HCT116 (cell line): ENCODE measurements around the gene CELF1. TPM values are rescaled to one million over a fixed set of nuclear protein-coding genes. Genes with fewer than 3 reads are reported as not detected.

ENCODE experiments used
- ATAC-seq: fragments of 200-7000 bp; cut with Tn5 transposase; 2 replicates; pipeline ENCODE4 v1.9.1; 2020; ENCODE audit warnings: mild to moderate bottlenecking, moderate library complexity
- BruUV-seq: library from RNA; stranded (reverse); fragments of 400-500 nt; replicated peaks from 2 replicates; lab custom pipeline; 2021; lab: Mats Ljungman, UMichigan
- CTCF ChIA-PET: fragments of 300-600 bp; sonication (Branson Sonifier 250); formaldehyde crosslinking; loops from one replicate; lab custom pipeline; 2021; ENCODE audit warnings: antibody characterized with exemption; lab: Charles Lee
- POLR2A ChIA-PET: fragments of 300-600, 350-600 bp; sonication (Branson Sonifier 250); formaldehyde crosslinking; loops from one replicate; lab custom pipeline; 2021; ENCODE audit warnings: antibody characterized with exemption; lab: Charles Lee
- RAD21 ChIA-PET, 2 experiments: fragments of 300-600 bp; sonication (Branson Sonifier 250); formaldehyde crosslinking; loops; one replicate each; lab custom pipeline; 2023; ENCODE audit warnings: low total read pairs in 2 of 2; ENCODE audit not compliant: uncharacterized antibody in 2 of 2, unreplicated experiment in 2 of 2, low non-redundant PET in 1 of 2; lab: Charles Lee
- DNase-seq: peaks from one replicate; pipeline ENCODE4 v3.0.0-alpha.2; 2010; ENCODE audit warnings: low read depth, low spot score
- H2AFZ ChIP-seq: fragments of 200-600 bp; shearing (Covaris generic), sonication (generic); 2 replicates; pipeline ENCODE4 v1.6.1; 2017; ENCODE audit warnings: low read depth, mixed run types, mixed read lengths, antibody characterized with exemption, low read length; ENCODE audit not compliant: poor library complexity, severe bottlenecking
- H3K27ac ChIP-seq: 2 replicates; pipeline ENCODE4 v1.5.1; 2012; ENCODE audit warnings: low read depth, low read length
- H3K27me3 ChIP-seq: fragments of 200-600 bp; sonication (generic); 2 replicates; pipeline ENCODE4 v1.6.1; 2016; ENCODE audit warnings: mixed run types, low read length, mixed read lengths; ENCODE audit not compliant: insufficient read depth
- H3K36me3 ChIP-seq, 2 experiments: fragments of 200-500 bp in 1 of 2; fragments of 200-600 bp in 1 of 2; sonication (Bioruptor generic) in 1 of 2; sonication (generic) in 1 of 2; 2 replicates each; pipeline versions ENCODE4 v1.5.1 to v1.6.1; 2014 to 2016; ENCODE audit warnings: low read length in 2 of 2, inconsistent platforms in 1 of 2, mixed read lengths in 1 of 2, mixed run types in 1 of 2; ENCODE audit not compliant: insufficient read depth in 2 of 2, control insufficient read depth in 1 of 2
- H3K4me1 ChIP-seq, 2 experiments: fragments of 200-600 bp in 1 of 2; sonication (generic) in 1 of 2; 2 replicates each; pipeline versions ENCODE4 v1.5.1 to v1.6.1; 2012 to 2017; ENCODE audit warnings: low read length in 2 of 2, inconsistent platforms in 1 of 2, mild to moderate bottlenecking in 1 of 2, mixed read lengths in 1 of 2, mixed run types in 1 of 2, moderate library complexity in 1 of 2; ENCODE audit not compliant: insufficient read depth in 2 of 2, control insufficient read depth in 1 of 2
- H3K4me2 ChIP-seq: fragments of 200-600 bp; sonication (generic); 2 replicates; pipeline ENCODE4 v1.6.1; 2017; ENCODE audit warnings: mixed run types, low read length, mixed read lengths
- H3K4me3 ChIP-seq, 2 experiments: fragments of 200-600 bp in 1 of 2; sonication (generic) in 1 of 2; replicated peaks in 1 of 2; 2 replicates each; pipeline ENCODE4 v1.5.1; 2011 to 2016; ENCODE audit warnings: low read length in 2 of 2, control low read depth in 1 of 2, low read depth in 1 of 2, mild to moderate bottlenecking in 1 of 2, mixed read lengths in 1 of 2, mixed run types in 1 of 2
- H3K79me2 ChIP-seq: fragments of 200-600 bp; sonication (generic); 2 replicates; pipeline ENCODE4 v1.6.1; 2017; ENCODE audit warnings: mild to moderate bottlenecking, mixed run types, low read length, moderate library complexity, mixed read lengths; ENCODE audit not compliant: insufficient read depth
- H3K9ac ChIP-seq: fragments of 200-600 bp; sonication (generic); 2 replicates; pipeline ENCODE4 v1.6.1; 2016; ENCODE audit warnings: low read length, mixed read lengths
- H3K9me2 ChIP-seq: fragments of 200-600 bp; sonication (generic), shearing (Covaris generic); 2 replicates; pipeline ENCODE4 v1.6.1; 2017; ENCODE audit warnings: mixed run types, mild to moderate bottlenecking, moderate library complexity; ENCODE audit not compliant: insufficient read depth
- H3K9me3 ChIP-seq, 2 experiments: fragments of 200-500 bp in 1 of 2; fragments of 200-600 bp in 1 of 2; sonication (Bioruptor generic) in 1 of 2; sonication (generic) in 1 of 2; 2 replicates each; pipeline ENCODE4 v1.6.1; 2014 to 2017; ENCODE audit warnings: low read length in 2 of 2, mixed read lengths in 2 of 2, inconsistent platforms in 1 of 2, low read depth in 1 of 2, mild to moderate bottlenecking in 1 of 2, mixed run types in 1 of 2, moderate library complexity in 1 of 2; ENCODE audit not compliant: control insufficient read depth in 1 of 2, insufficient read depth in 1 of 2
- H4K20me1 ChIP-seq: fragments of 200-600 bp; sonication (generic), shearing (Covaris generic); 2 replicates; pipeline ENCODE4 v1.6.1; 2017; ENCODE audit warnings: mixed run types, mild to moderate bottlenecking, moderate library complexity; ENCODE audit not compliant: insufficient read depth
- CEBPB ChIP-seq: IDR thresholded peaks from 2 replicates; pipeline ENCODE4 v1.6.1; 2012; ENCODE audit warnings: low read depth
- ELF1 ChIP-seq: IDR thresholded peaks from 2 replicates; pipeline ENCODE4 v1.6.1; 2012; ENCODE audit warnings: low read depth, borderline replicate concordance
- EZH2 ChIP-seq: fragments of 200-600 bp; sonication (generic); IDR thresholded peaks from 2 replicates; pipeline ENCODE4 v1.6.1; 2017; ENCODE audit warnings: antibody characterized with exemption, mixed run types
- EZH2phosphoT487 ChIP-seq: fragments of 200-600 bp; IDR thresholded peaks from 2 replicates; pipeline ENCODE4 v1.6.1; 2018; ENCODE audit warnings: antibody characterized with exemption, borderline replicate concordance
- RAD21 ChIP-seq: IDR thresholded peaks from 2 replicates; pipeline ENCODE4 v1.6.1; 2012; ENCODE audit warnings: low read depth, mild to moderate bottlenecking
- REST ChIP-seq: IDR thresholded peaks from 2 replicates; pipeline ENCODE4 v1.6.1; 2012; ENCODE audit warnings: low read depth
- SIN3A ChIP-seq: IDR thresholded peaks from 2 replicates; pipeline ENCODE4 v1.6.1; 2012; ENCODE audit warnings: low read depth
- SP1 ChIP-seq: IDR thresholded peaks from 2 replicates; pipeline ENCODE4 v1.6.1; 2012; ENCODE audit warnings: low read depth
- TCF7L2 ChIP-seq: IDR thresholded peaks from 2 replicates; pipeline ENCODE4 v1.7.0; 2011; ENCODE audit warnings: borderline replicate concordance, inconsistent platforms; ENCODE audit not compliant: insufficient read depth, insufficient read length; ENCODE audit errors: extremely low read depth
- YY1 ChIP-seq: IDR thresholded peaks from 2 replicates; pipeline ENCODE4 v1.6.1; 2011; ENCODE audit warnings: low read length, low read depth, moderate library complexity, mild to moderate bottlenecking; ENCODE audit not compliant: insufficient replicate concordance; ENCODE audit errors: extremely low read depth
- ZBTB33 ChIP-seq: IDR thresholded peaks from 2 replicates; pipeline ENCODE4 v1.6.1; 2011; ENCODE audit warnings: mild to moderate bottlenecking, low read length, moderate library complexity; ENCODE audit not compliant: insufficient replicate concordance; ENCODE audit errors: extremely low read depth
- ZFX ChIP-seq: fragments of 450-650 bp; IDR thresholded peaks from 2 replicates; pipeline ENCODE4 v1.6.1; 2017
- intact Hi-C: fragments of 100-400 bp; cut with micrococcal nuclease; formaldehyde crosslinking; loops from 2 replicates; pipeline ENCODE4 v1.10.0; 2022
- total RNA-seq: library from RNA; stranded (reverse); gene quantifications from one replicate; pipeline ENCODE4 v1.2.1, GENCODE V29; 2021; ENCODE audit not compliant: unreplicated experiment
- TF ChIP-seq, protein P1 (sequence below): IDR thresholded peaks from 2 replicates; pipeline ENCODE4 v1.6.1; 2012

The CELF1 gene
- total RNA-seq, 1 experiment from 2014 or later: 133 TPM

DNA sequence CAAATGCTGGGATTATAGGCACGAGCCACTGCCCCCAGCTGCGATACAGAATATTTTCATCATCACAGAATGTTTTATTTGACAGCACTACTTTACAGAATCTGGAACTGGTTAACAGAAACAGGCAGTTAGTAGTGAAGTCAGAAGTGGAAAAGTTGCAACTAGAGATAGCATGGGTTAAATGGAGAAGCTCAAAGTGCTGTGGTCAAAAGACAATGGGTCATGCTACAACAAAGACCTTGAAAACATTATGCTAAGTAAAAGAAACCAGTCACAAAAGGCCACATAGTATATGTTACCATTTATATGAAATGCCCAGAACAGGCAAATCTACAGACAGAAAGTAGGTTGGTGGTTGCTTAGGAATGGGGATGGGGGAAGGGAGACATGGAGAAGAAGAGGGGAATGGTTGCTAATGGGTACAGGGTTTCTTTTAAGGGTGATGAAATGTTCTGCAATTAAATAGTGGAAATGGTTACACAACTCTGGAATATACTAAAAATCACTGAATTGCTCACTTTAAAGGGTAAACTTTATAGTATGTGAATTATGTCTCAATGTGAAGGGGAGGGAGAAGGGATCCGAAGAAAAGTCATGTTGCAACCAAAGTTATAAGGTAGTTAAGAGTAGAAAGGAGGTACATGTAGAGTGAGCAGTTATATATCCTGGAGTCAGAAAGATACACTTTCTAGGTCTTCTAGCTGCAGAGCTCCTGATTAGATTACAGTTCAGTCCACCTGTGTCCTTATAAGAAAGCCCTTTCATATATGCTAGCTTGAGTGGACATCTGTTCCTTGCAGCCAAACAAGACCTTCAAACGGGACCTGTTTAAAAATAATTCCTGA, 57.7 kb downstream of the CELF1 start:
- H2AFZ ChIP-seq: no peak overlapping the region
- DNase-seq: no peak
- no TSS peak for BruUV-seq
- ChIA-PET RAD21 (no interaction called here), POLR2A (no interaction called here), CTCF (no interaction called here)
- no peak overlapping the region for H3K9ac ChIP-seq
- intact Hi-C loops: no loop called here
- H3K9me3 ChIP-seq: no peaks in the 10 kb centered on the region
- no peak overlapping the region for H3K4me2 ChIP-seq
- H3K27me3 ChIP-seq: no peaks in the 10 kb centered on the region
- ATAC-seq: no peak
- H3K36me3 ChIP-seq: peaks cover 3 to 4% of the 10 kb centered on the region in 2 experiments; a peak in 2 of 4 replicates
- peaks cover 96% of the 10 kb centered on the region for H3K79me2 ChIP-seq
- H3K4me1 ChIP-seq: no peaks in the 10 kb centered on the region
- no peak overlapping the region for H3K27ac ChIP-seq
- TF ChIP-seq CEBPB (peak; percentile 39; the same call in 1 of the 2 replicates), ZBTB33 (no peak), ZFX (no peak), SIN3A (no peak)
- TF ChIP-seq, all 23 proteins: peak for 1
- Histone ChIP-seq H3K4me3 (no peak overlapping the region), H3K9me2 (no peaks in the 10 kb centered on the region), H4K20me1 (peaks cover 19% of the 10 kb centered on the region; the same call in 1 of the 2 replicates)

GRCh38 chr11:47489395-47489755, 63.6 kb downstream of the CELF1 start:
- H3K9ac ChIP-seq: no peak overlapping the region
- ATAC-seq (no peak), DNase-seq (no peak)
- no TSS peak for BruUV-seq
- intact Hi-C loops: no loop called here
- no peak overlapping the region for H3K4me2 ChIP-seq
- H2AFZ ChIP-seq: no peak overlapping the region
- H3K27ac ChIP-seq: no peak overlapping the region
- H3K79me2 ChIP-seq: peaks cover 67% of the 10 kb centered on the region
- peaks cover 19% of the 10 kb centered on the region; the same call in 1 of the 2 replicates for H4K20me1 ChIP-seq
- no peaks in the 10 kb centered on the region for H3K9me2 ChIP-seq
- CTCF ChIA-PET: interaction anchor here (0.5 kb wide), 1 partner anchor 35 kb away, joined by 3 read pairs; no protein-coding TSS in a partner anchor
- no peak overlapping the region for H3K4me3 ChIP-seq
- no peaks in the 10 kb centered on the region for H3K4me1 ChIP-seq
- H3K27me3 ChIP-seq: no peaks in the 10 kb centered on the region
- H3K9me3 ChIP-seq: no peaks in the 10 kb centered on the region
- H3K36me3 ChIP-seq: peaks cover 17 to 24% of the 10 kb centered on the region in 2 experiments; a peak in 3 of 4 replicates
- POLR2A ChIA-PET: no interaction called here
- RAD21 ChIA-PET: no interaction called here
- TF ChIP-seq ZFX (no peak), CEBPB (no peak), SP1 (no peak), TCF7L2 (no peak), RAD21 (no peak), EZH2phosphoT487 (no peak), YY1 (no peak), ELF1 (no peak), EZH2 (no peak), REST (no peak)
- TF ChIP-seq, protein P1, sequence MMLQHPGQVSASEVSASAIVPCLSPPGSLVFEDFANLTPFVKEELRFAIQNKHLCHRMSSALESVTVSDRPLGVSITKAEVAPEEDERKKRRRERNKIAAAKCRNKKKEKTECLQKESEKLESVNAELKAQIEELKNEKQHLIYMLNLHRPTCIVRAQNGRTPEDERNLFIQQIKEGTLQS: no peak
